ENCODE results near the gene EBF4.

Gene EBF4

GRCh38 chr20:2705931-2706645 is 13.5 kb downstream of the EBF4 start:
- TF ChIP-seq GATA3 (IDR thresholded peaks at IDR 0.05; ENCODE audit: low read depth, low read length) = no peak
- TF ChIP-seq GATA2 (IDR thresholded peaks at IDR 0.05; ENCODE audit: low read depth, low read length) = no peak

DNA sequence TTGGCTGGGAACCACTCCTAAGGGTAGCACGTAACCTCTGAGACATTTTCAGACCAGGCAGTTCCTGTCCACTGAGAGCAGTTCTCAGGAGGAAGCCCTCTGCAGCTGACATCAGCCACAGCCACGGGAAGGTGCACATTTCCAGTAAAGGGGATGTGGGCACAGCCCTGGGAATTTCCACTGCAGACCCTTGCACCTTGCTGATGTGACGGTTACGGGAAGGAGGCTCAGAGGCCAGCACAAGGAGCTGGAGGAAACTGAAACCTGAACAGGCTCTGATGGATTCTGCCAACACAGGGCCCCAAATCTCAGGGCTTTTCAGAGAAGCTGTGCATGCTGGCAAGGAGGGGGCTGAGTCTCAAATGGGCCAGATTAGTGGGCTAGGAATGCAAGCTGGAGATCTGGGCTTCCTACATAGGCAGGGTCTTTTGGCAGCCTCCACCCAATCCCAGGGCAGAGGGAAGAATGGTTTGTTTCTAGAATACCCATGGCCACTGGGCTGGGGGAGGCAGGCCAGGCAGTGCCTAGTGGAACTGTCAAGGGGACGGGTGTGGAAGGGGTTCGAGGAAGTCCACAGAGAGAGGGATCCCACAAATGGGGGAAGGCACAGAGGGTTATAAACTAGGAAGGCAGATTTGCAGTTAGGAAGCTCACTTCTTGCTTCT is 14.2 kb downstream of the EBF4 start:
- no peak for TF ChIP-seq GATA2 (IDR thresholded peaks at IDR 0.05; ENCODE audit: low read depth, low read length)
- no peak for TF ChIP-seq GATA3 (IDR thresholded peaks at IDR 0.05; ENCODE audit: low read depth, low read length)

DNA sequence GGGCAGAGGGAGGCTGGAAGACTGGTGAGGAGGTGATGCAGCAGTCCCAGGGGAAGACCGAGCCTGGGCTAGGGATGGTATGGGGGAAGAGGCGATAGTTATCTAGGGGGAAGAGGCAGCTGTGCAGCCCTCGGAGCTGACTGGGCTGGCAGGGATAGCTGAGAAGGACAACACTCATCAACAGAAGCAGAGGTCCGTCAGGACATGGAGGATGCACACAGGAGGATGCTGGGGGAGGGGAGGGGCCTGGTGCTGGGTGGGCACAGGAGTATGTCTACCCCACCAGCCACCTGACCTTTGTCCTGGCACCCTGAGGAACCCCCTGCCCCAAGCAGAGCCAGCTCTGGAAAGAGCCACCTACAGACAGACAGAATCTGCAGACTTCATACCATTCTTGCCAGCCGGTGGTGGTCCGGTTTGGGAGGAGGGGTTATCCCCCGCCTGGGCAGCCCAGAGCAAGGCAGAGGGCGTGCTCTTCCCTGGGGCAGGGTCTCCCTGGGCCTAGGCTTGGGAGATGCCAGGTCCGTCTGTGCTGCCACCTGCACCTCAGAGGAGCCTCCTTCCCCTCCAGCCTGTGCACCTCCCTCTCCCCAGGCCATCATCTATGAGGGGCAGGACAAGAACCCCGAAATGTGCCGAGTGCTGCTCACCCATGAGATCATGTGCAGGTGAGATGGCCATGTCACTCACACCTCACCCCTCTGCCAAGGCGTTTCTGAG is 14.9 kb downstream of the EBF4 start:
- TF ChIP-seq GATA2 (IDR thresholded peaks at IDR 0.05; ENCODE audit: low read depth, low read length) (no peak), GATA3 (IDR thresholded peaks at IDR 0.05; ENCODE audit: low read depth, low read length) (no peak)

DNA sequence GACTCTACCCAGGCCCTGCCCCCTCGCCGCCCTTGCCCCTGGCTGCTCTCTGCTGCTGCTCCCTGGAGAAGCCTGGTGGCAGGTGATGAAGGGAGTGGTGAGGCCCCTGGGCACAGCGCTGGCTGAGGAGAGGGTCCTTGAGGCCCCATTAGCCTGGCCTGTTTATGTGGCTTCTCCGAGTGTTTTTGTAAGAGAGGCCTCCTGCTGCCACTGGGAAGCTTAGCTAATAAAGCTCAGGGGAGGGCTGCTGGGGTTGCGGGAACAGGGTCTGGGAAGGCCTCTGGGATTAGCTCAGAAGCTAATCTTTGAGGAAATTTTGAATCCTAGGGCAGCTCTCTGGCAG is 15.5 kb downstream of the EBF4 start:
- TF ChIP-seq GATA3 (IDR thresholded peaks at IDR 0.05; ENCODE audit: low read depth, low read length) (no peak), GATA2 (IDR thresholded peaks at IDR 0.05; ENCODE audit: low read depth, low read length) (no peak)

GRCh38 chr20:2708665-2709064 is 16.1 kb downstream of the EBF4 start:
- no peak for TF ChIP-seq GATA2 (IDR thresholded peaks at IDR 0.05; ENCODE audit: low read depth, low read length)
- TF ChIP-seq GATA3 (IDR thresholded peaks at IDR 0.05; ENCODE audit: low read depth, low read length) = no peak

DNA sequence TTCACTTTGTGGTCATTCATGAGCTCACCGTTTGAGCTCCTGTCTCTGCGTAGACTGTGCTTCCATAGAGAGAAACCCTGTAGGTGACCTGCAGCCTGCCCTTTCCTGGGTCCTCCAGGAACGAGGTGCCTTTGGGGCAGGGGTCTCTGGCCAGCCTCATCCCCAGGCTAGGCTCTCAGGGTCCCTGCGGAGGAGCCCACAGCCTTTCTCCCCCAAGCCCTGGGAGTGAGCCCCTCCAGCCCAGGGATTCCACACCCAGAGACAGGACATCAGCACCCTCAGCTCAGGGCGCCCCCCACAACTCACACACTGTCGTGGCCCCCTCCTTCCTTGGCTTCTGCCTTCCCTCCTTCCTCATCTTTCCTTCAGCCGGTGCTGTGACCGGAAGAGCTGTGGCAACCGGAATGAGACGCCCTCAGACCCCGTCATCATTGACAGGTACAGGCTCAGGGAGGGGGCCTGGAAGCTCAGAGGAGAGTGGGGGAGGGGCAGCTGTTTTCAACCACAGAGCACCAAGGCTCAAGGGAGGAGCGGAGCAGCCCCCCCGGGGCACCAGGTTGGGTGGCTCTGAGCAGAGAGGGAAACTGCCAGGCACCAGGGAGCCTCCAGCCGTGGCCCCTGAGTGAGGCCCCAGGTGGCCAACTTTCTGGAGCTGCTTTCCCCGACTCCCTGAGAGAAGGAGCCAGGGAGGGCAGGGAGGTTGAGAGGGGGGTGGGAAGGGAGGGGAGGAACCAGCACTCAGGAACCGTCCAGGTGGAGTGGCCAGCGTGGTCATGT is 16.8 kb downstream of the EBF4 start:
- TF ChIP-seq GATA2 (IDR thresholded peaks at IDR 0.05; ENCODE audit: low read depth, low read length) = no peak
- no peak for TF ChIP-seq GATA3 (IDR thresholded peaks at IDR 0.05; ENCODE audit: low read depth, low read length)

DNA sequence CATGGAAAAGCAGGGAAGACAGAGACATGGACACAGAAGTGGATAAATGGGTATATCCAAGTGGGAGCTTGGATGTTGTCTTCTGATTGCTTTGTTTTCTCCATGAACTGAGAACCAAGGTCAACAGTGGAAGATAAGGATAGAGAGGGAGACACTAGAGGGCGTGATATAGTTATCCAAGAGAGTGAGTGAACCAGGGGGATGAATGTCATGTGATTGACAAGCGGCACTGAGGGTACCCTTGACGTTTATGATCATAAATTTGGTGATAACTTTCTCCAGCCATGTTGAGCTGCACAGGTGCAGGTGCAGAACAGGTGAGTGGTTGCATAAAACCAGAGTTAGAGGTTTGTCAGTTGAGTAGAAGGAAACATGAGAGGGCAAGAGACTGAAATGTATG is 20.7 kb downstream of the EBF4 start:
- TF ChIP-seq GATA2 (IDR thresholded peaks at IDR 0.05; ENCODE audit: low read depth, low read length) = no peak
- TF ChIP-seq GATA3 (IDR thresholded peaks at IDR 0.05; ENCODE audit: low read depth, low read length) = no peak

- no peak for TF ChIP-seq GATA3 (IDR thresholded peaks at IDR 0.05; ENCODE audit: low read depth, low read length)
Measured at GRCh38 chr20:2729251-2729713, 36.7 kb downstream of the EBF4 start.

GRCh38 chr20:2729791-2730190 is 37.2 kb downstream of the EBF4 start:
- TF ChIP-seq GATA3 (IDR thresholded peaks at IDR 0.05; ENCODE audit: low read depth, low read length) = no peak

DNA sequence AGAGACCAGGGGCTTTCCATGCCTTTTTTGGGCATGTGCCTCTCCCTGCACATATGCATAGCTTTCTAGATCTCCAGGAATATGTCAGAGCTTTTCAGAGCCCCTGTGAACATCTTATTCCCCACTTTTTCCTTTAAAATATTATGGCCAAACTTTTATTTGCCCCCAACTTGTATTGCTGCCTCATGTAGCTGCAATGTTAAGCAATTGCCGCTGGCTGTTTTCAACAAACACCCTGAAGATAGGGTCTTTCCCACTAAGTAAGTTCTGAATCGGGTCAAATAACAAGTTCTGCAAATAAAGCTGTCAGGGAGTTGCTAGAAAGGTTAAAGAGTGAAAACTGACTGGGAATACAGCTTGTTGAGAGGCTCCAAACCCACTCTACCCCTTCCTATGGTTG is 42.3 kb downstream of the EBF4 start:
- TF ChIP-seq GATA3 (IDR thresholded peaks at IDR 0.05; ENCODE audit: low read depth, low read length) (no peak), GATA2 (IDR thresholded peaks at IDR 0.05; ENCODE audit: low read depth, low read length) (no peak)

DNA sequence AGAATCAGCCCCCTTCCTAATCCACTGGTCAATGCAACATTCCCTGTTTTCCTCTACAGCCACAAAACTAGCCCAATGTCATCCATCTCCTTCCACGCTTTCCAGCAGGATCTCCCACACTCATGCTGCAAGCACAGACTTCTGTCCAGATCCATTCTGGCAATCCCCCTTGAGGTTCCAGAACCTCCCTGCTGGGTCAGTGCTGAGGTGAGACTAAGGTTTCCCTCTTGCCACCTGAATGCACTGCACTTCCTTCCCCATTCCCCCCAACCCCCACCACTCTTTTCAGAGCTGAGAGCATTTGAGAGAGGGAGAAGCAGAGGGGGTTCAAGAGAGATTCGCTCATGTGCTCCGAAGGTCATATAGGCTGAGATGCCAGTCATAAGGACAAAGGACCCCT is 43.9 kb downstream of the EBF4 start:
- TF ChIP-seq GATA3 (IDR thresholded peaks at IDR 0.05; ENCODE audit: low read depth, low read length) (no peak), GATA2 (IDR thresholded peaks at IDR 0.05; ENCODE audit: low read depth, low read length) (no peak)

DNA sequence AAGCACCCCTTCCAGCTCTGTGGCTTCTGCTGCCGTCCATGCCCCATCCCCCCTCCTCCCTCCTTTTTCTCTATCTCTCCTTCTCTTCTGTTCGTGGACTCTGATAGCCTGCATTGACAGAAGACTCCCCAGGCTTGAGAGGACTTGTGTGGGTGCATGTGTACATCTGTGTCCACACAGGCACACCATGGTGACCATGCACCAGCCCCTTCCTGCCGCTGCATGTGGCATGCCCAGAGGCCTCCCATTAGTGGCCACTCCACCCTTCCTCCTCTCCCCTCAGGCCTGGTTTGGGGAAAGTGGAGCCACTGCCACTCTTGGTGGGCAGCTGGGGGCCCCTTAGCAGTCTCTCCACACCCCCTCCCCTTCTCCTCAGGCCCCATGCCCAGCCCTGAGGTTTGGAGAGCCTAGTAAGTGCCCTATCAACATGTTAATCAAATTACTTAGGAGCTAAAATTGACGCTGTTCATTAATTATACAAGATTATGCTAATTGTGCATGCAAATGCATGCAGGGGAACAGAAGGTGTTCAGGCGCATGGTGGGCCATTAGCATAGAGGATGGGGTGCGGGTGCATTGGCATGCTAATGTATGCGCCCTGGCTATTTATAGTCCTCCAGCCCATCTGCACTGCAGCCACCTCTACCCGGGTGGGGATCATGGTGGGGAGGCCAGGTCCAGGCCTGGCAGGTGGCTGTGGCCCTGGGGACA is 45.9 kb downstream of the EBF4 start:
- TF ChIP-seq GATA2 (IDR thresholded peaks at IDR 0.05; ENCODE audit: low read depth, low read length) (no peak), GATA3 (IDR thresholded peaks at IDR 0.05; ENCODE audit: low read depth, low read length) (no peak)

- TF ChIP-seq GATA3 (IDR thresholded peaks at IDR 0.05; ENCODE audit: low read depth, low read length) (no peak), GATA2 (IDR thresholded peaks at IDR 0.05; ENCODE audit: low read depth, low read length) (no peak)
Measured at GRCh38 chr20:2739042-2739398, 46.4 kb downstream of the EBF4 start.

- TF ChIP-seq GATA3 (IDR thresholded peaks at IDR 0.05; ENCODE audit: low read depth, low read length) = no peak
- no peak for TF ChIP-seq GATA2 (IDR thresholded peaks at IDR 0.05; ENCODE audit: low read depth, low read length)
Measured at GRCh38 chr20:2740702-2741101, 48.1 kb downstream of the EBF4 start.

All from SH-SY5Y (cell line).